GM10266 (cell line): ENCODE data around the gene GPALPP1.

Source experiments
- DNase-seq: peaks from one replicate; pipeline ENCODE4 v3.0.0; 2012; ENCODE audit errors: extremely low spot score
- TF ChIP-seq, protein P1 (sequence below): IDR thresholded peaks from 2 replicates; pipeline ENCODE4 v1.5.1; 2012; ENCODE audit warnings: mild to moderate bottlenecking, low read depth; ENCODE audit not compliant: control insufficient read depth, insufficient read depth; ENCODE audit errors: missing control alignments

GPALPP1 gene

DNA sequence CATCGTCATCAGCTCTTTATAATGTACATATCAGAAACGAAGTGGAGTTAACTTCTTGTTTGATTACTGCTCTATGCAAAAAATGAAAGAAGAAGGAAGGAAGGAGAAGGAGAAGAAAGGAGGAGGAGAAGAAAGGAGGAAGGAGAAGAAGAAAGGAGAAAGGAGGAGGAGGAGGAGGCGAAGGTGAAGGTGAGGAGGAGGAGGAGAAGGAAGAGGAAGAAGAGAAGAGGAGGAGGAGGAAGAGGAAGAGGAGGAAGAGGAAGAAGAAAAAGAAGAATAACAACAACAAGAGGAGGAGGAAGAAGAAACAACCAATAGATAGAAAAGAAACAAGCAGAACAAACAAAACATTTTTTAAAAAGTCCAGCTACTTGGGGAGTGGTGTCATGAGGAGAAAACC is 13.1 kb upstream of the GPALPP1 start:
- TF ChIP-seq, protein P1, sequence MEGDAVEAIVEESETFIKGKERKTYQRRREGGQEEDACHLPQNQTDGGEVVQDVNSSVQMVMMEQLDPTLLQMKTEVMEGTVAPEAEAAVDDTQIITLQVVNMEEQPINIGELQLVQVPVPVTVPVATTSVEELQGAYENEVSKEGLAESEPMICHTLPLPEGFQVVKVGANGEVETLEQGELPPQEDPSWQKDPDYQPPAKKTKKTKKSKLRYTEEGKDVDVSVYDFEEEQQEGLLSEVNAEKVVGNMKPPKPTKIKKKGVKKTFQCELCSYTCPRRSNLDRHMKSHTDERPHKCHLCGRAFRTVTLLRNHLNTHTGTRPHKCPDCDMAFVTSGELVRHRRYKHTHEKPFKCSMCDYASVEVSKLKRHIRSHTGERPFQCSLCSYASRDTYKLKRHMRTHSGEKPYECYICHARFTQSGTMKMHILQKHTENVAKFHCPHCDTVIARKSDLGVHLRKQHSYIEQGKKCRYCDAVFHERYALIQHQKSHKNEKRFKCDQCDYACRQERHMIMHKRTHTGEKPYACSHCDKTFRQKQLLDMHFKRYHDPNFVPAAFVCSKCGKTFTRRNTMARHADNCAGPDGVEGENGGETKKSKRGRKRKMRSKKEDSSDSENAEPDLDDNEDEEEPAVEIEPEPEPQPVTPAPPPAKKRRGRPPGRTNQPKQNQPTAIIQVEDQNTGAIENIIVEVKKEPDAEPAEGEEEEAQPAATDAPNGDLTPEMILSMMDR = no peak
- DNase-seq = no peak

DNA sequence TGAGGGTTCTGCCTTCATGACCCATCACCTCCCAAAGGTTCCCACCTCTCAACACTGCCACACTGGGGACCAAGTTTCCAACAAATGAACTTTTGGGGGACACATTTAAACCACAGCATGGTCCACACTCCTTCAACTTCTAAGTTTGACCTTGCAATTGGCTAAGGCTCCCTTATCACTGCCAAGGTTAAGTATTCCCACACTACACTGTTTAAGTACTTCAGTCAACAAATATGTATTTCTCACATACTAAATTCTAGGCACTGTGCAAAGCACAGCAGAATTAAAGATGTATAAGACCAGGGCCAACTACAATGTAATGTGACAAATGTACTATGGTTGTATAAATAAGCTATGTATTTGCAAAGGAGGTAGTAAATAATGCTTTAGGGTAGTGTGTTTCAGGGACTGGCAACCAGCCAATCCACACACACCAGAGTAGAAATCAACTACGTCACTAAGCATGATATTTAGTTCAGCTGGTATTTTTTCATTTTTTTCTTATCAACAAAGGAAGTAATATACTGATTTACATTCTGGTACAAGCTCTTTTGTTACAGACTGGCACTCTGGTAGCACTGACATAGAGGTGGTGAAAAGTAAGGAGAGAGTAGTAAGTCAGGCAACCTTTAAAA is 12.3 kb upstream of the GPALPP1 start:
- TF ChIP-seq, protein P1 = no peak
- no peak for DNase-seq

DNA sequence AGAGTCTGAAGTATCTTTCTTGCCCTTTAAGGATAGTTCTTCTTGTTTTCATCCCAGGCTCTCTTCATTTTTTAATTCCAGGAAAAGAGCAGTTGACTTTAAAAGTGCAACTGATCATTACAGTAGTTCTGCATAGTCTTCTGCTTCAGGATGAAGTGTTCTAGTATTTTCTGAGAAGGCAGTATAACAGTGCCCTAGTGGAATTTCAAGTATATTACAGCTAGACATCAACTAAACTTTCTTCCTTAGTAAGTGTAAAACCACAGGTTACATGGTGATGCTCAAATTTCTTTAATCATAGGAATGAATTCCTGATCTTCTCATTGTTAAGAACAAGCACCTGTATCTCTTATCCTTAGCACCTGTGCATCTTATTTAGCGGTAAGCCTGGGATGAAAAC is 11.0 kb upstream of the GPALPP1 start:
- no peak for DNase-seq
- TF ChIP-seq, protein P1 = no peak

DNA sequence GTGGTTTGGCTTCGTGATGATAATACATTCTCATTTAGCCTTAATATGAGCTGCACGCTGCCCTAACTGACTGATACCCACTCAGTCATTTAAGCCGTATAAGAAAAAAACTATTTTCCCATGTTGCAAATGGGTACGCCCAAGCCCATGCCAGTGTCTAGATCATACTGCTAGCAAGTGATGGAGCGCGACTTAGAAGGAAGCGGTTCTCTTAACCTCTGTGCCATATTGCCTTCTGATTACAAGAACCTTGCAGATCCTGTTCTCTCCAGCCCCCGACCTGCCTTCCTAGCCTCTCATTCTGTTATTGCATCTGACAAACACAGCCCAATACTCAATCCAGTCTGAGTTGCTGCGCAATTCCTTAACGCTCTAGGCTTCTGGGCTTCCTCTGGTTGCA is 603 bp downstream of the GPALPP1 start:
- TF ChIP-seq, protein P1 = no peak
- no peak for DNase-seq

DNA sequence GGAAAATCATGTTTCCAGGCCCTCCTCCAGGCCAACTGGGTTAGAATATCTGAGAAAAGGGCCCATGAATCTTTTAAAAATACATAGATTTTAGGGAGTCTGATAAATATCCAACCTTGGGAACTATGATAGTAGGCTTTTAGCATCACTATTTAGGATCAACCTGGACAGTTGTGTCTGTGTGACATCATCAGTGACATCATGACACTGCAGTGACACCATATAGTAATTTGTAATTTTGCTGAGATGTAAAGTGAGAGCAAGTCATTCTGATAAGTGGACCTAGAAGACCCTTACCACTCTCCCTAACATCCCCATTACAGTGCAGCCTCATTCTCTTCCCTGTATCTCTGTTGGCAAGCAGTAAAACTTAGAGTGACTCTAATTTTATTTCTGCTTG is 14.1 kb downstream of the GPALPP1 start:
- TF ChIP-seq, protein P1 = no peak
- DNase-seq = no peak

DNA sequence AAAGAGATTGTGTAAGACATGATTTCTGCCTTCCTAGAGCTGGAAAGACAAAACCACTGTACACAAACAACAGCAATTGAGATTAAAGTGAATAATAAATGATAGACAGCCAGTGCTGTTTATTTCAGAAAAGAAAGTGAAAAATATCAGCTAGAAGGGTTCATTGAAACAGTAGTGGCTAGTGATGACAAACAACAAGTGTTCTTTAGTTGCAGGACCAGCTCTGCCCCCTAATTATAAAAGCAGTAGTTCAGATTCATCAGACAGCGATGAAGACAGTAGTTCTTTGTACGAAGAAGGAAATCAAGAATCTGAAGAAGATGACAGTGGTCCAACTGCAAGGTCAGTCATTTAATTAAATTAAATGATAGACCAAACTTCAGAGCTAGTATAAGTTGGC is 14.8 kb downstream of the GPALPP1 start:
- TF ChIP-seq, protein P1 = no peak
- no peak for DNase-seq

DNA sequence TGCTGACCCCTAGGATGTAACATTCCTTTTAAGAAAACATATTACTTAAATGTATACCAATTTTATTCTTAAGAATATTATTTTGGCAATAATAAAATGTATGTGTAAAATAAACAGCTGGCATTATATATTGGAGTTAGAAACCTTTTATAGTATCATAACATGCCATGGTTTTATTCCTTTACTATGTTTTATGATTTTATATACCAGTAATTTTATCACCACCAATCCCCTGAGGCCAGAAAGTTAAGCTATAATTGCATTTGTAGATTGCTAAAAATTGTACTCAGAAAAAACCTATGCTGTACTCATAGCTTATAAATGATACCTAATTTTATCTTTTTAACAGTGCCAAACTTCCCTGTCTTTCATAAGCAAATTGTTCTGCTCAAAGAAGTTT is 17.9 kb downstream of the GPALPP1 start:
- DNase-seq = no peak
- TF ChIP-seq, protein P1 = no peak
